NCI-H446 (cell line): ENCODE results near the gene AFF2.

Source experiments
- DNase-seq, 2 experiments: peaks; one replicate each; lab custom pipeline; 2025; lab: John Stamatoyannopoulos, UW

Gene AFF2

DNA sequence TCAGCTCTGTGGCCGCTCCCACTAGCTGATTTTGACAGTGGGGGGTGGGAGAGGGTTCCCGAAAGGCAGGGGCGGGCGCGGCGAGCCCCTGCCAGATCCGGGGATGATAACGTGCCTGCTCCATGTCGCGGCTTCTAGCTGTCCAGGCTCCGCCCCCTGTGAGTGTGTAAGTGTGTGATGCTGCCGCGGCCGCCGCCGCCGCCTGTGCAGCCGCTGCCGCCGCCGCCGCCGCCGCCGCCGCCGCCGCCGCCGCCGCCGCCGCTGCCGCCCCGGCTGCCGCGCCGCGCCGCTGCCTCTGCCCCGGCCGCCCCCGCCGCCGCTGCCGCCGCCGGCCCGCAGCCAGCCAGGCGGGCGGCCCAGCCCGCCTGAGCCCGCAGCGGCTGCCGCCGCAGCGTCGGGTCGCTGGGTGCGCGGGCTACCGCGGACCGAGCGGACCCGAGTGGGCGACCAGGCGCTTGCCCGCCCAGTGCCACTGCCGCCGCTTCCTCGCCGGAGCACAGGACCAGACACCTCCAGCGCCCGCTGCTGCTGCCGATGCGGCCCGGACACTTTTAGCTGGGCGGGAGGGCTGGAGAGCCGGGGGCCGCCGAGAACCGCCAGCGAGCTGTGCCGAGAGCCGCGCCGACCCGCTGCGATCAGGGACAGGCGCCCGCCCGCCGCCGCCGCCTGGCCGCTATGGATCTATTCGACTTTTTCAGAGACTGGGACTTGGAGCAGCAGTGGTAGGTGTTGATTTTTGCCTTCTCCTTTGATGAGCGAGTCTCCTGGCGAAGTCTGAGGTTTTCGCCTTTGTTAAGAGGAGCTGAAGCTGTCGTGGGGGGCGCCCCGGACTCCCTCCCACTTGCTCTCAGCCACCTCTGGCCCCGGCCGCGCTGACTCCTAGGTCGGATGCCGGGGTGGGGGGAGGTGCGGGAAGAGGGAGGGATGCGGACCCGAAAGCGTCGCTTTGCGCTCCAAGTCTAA lies at the start of gene AFF2:
TSS of gene AFF2 (plus strand) at position 195 of the 963 bp plus-strand sequence. CDS start at position 676, 481 bp downstream.
- no peak for DNase-seq

- no peak for DNase-seq
Observed at GRCh38 chrX:148457279-148457678, 43.1 kb upstream of the AFF2 start.

- DNase-seq, result no peak
Observed at GRCh38 chrX:148459343-148459742, 41.1 kb upstream of the AFF2 start.

- DNase-seq, result no peak
Observed at GRCh38 chrX:148466292-148466691, 34.1 kb upstream of the AFF2 start.

- DNase-seq, result no peak
Observed at GRCh38 chrX:148470324-148470723, 30.1 kb upstream of the AFF2 start.

DNA sequence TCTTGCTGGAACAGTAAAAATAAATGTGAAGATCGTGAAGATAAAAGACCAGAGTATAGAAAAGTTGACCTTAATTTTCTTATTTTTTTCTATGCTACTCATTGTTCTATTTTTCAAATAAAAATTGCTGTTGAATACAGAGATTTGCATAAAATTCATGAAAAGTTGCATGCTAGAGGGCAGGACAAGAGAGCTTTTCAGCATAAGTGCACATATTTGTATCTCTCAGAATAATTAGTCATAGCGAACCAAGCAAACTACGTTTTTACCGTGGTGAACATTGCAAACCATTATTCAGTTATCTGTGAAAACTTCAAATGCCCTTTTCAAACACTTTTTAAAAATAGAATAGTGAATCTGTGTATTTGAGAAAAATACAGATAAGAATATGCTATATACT lies 26.4 kb upstream of the AFF2 start:
- no peak for DNase-seq

GRCh38 chrX:148492057-148492456 lies 8.4 kb upstream of the AFF2 start:
- no peak for DNase-seq

DNA sequence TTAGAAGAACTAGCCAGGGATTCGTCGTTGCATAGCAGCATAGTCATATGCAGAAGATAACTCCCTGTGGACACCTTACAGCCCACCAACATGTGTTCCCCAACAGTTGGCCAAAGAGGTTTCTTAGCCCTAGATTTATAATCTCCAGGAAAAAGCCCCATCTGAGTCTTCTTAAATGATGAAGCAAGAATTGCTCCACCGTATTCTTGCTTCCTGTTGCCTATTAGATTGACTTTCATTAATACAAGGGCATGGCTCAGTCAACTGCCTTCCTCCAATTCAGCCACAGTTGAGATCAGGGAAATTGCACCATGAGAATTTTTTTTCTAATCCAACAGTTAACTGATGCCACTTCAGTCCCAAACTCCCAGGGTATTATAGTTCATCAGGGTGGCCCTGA lies 5.2 kb upstream of the AFF2 start:
- no peak for DNase-seq

DNA sequence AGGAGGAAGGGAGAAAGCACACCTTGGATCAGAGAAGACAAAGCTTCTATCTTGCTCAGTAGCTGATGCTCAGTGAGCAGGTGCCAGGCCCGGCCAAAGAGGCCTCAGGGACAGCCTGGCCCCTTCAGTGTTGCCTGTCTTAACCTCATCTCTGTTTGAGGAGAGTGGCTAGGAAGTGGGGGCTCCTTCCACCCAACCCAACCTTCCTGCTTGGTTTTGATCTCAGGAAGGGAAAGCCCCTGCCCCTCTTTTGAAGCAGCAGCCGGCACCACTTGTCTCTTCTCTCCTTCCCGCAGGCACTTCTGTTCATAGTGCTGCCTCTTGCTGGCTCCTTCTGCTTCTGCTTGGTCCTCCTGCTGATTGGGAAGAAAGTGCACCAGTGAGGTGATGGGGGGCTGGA lies 2.4 kb upstream of the AFF2 start:
- no peak for DNase-seq

- DNase-seq, result no peak
Observed at GRCh38 chrX:148499638-148500422, 587 bp upstream of the AFF2 start.

- DNase-seq, result no peak
Observed at GRCh38 chrX:148501386-148502066, 1.1 kb downstream of the AFF2 start.

DNA sequence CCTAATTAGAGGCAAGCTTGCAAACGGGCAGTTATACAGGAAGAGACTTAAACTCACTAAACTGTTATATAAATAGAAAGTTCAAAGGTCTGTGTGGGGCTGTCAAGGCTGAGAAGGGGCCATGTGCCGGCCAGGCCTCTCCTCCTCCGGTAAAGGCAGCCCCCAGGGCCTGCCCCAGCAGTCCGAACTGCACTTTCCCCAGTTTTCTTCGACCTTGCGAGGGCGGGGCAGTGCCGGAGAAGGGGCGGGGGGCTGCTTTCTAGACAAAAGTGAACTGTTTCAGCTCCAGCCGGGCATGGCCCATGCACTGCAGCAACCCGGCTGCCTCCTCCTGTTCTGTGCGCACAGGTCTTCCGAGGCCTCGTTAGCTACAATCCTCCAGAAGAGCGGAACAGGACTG lies 4.1 kb downstream of the AFF2 start:
- no peak for DNase-seq

DNA sequence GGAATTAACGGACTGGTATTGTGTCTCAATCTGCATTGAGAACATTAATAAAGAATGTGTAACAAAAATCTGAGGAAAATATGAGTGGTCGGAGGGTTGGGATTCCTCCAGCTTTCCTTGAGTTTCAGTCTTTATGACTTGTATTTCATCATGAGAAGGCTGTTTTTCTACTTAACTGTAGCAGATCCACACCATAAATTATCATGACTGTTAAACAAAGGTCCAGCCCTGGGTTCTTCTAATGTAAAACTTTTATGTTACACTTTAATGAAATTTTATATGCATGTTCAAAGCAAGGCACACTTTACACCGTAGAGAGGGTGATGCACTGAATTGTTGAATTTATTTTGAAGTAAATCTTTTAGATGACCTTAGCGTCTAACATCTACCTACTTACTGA lies 7.0 kb downstream of the AFF2 start:
- no peak for DNase-seq

DNA sequence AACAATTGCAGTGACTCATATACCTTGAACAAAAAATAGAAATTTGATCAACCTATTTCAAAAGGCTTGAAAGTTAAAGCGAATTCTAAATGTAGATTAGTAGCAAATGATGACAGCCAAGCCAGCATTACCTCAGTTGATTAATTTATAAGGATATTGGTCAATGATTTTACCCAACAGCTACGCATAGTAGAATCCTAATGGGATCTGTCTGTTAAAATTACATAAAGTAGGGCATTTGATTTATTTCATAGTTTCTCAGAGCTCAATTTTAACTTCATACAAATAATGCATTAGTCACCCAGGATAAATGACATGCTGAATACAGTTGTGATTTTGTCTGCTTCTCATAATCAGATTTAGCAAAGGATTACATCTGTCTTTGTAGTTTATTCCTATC lies 12.0 kb downstream of the AFF2 start:
- no peak for DNase-seq

GRCh38 chrX:148513661-148514060 lies 13.2 kb downstream of the AFF2 start:
- DNase-seq, result no peak

- DNase-seq, result no peak
Observed at GRCh38 chrX:148517176-148517575, 16.8 kb downstream of the AFF2 start.

DNA sequence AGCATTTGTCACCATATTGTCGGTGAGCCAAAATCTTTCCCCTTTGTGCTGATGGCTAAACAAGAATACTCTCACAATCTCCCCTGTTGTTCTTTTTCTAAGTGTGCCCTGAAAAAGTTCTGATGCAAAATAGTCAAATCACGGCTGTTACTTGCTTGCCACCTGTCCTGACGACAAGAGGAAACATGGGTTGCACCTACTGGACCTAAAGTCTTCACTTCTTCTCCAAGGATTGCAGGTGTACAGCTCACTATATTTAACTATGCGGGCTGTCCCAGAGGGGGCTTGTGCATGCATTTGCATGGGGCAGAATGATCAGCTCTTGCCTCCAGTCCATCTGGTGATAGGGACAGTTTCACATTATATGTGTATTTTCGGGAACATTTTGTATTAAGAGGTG lies 21.6 kb downstream of the AFF2 start:
- DNase-seq, result no peak

DNA sequence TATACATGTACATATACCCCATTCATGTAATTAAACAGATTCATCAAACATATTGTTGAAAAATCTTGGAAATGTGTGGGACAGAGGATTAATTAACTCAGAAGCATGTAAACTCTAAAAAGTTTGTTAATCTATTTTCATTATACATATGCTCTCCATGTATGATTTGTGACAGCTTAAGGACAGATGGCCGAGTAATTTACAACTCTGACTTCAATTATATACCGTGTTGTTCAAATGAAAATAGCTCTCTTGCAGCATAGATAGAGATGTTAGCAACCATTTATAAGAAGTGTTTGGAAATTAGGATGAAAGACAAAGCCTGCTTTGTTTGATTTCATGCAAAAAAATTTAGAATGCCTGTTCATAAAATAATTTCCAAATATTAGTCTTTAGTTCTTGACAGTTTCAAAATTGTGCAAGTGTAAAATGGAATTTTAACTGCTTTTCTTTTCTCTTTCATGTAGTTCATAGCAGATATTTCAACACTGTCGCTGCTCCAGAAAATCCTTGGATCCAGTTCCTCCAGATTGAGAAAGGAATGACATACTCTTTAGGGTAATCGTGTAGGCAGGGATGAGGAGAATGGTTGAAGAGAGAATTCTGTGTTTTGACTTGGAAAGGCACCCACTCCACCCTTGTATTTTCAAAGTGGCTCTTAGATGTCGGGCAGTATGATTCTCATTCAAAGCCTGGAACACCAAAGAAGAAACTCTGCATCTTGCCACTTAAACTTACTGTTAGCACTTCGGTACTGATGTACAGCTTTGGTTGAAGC lies 23.1 kb downstream of the AFF2 start:
- DNase-seq, result no peak

DNA sequence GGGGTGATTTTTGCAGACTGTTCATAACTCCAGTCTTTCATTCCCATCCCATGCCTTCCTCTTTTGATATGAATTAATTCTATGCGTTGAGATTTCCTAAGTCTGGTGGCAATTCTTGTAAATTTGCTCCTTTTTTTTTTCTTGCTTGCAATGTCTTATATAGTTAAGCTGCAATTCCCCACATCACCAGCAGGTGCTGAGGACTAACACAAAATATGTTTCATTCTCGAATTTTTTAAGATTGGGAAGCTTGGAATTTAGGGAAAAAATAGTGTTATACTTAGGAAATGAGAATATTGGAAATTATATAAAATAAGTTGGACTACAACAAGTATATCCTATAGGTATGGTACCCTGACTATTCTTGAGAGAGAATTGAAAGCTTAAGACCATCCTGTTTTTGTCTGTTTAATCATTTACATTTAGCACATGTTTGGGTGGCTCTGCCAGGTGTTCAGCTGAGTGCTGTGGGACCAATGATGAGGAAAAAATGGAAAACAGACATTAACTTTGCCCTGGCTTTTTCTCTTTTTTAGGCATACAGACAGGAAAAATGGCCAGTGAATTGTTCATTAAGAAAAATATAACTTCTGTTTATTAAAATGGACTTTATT lies 30.2 kb downstream of the AFF2 start:
- no peak for DNase-seq

GRCh38 chrX:148534291-148534690 lies 33.9 kb downstream of the AFF2 start:
- no peak for DNase-seq

- DNase-seq, result no peak
Observed at GRCh38 chrX:148535639-148536038, 35.2 kb downstream of the AFF2 start.
